NOMO-1 treated with dmso at 0.1 percent for 144 hours (cell line): ENCODE results near the gene TAS1R3.
"Not testable (repeated sequence)": the region's sequence is repeated elsewhere in the genome, so short reads cannot be mapped to it uniquely, and the experiment has no call there.

Source experiments
- DNase-seq: peaks from one replicate; lab custom pipeline; 2025; ENCODE audit not compliant: unreplicated experiment; lab: John Stamatoyannopoulos, UW

TAS1R3 gene

DNA sequence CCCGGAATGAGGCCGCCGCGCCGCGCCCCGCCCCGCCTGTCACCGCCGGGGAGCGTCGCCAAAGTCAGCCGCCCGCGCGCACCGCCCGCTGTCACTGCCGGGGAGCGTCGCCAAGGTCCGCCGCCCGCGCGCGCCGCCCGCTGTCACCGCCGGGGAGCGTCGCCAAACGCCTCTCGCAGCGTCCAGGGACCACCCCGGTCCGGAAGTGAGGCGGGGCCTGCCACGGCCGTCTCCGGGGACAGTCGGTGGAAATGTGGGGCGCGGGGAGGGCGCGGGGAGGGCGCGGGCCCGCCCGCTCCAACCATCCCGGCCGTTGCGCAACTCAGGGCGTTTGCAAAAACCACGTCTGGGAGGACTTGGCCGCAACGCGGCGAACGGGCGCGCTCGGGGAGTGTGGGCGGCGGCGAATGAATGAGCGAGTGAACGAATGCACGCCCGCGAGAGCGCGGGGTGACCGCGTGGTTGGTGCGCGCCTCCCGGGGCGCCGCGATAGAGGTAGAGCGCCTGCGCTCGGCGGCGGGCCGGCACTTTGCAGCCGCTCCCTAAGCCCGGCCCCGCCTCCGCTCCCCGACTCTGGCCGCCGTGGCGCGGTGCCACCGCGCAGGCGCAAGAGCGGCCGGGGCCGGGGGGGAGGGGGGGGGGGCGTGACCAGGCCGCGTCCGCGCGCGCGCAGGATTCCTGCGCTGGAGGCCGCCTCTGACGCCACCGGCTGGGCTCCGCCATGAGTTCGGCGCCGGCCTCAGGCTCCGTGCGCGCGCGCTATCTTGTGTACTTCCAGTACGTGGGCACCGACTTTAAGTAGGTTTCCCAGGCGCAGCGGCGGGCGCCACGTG lies 22.9 kb upstream of the TAS1R3 start, which contains the start of the genes ACAP3 and PUSL1:
Gene ACAP3 (minus strand): TSS at position 8 of the 833 bp plus-strand sequence. CDS start 115 bp downstream, outside the sequence.
Gene PUSL1 (plus strand): TSS at position 675 of the 833 bp plus-strand sequence. CDS start 47 bp downstream, at position 722.
- peak; percentile 95 for DNase-seq

DNA sequence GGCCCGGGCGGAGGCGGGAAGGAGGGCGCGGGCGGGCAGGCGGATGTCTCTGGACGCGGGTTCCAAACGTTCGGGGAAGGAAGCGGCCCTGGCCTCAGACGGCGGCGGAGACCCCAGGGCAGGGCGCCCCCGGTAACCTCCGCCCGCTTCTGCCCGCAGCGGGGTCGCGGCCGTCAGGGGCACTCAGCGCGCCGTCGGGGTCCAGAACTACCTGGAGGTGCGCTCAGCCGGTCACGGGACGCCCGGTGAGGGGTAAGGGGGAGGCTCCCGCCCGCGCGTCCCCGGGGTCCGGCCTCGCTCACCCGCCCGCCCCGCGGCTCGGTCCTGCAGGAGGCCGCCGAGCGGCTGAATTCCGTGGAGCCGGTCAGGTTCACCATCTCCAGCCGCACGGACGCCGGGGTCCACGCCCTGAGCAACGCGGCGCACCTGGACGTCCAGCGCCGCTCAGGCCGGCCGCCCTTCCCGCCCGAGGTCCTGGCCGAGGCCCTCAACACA lies 22.3 kb upstream of the TAS1R3 start:
- no peak for DNase-seq

DNA sequence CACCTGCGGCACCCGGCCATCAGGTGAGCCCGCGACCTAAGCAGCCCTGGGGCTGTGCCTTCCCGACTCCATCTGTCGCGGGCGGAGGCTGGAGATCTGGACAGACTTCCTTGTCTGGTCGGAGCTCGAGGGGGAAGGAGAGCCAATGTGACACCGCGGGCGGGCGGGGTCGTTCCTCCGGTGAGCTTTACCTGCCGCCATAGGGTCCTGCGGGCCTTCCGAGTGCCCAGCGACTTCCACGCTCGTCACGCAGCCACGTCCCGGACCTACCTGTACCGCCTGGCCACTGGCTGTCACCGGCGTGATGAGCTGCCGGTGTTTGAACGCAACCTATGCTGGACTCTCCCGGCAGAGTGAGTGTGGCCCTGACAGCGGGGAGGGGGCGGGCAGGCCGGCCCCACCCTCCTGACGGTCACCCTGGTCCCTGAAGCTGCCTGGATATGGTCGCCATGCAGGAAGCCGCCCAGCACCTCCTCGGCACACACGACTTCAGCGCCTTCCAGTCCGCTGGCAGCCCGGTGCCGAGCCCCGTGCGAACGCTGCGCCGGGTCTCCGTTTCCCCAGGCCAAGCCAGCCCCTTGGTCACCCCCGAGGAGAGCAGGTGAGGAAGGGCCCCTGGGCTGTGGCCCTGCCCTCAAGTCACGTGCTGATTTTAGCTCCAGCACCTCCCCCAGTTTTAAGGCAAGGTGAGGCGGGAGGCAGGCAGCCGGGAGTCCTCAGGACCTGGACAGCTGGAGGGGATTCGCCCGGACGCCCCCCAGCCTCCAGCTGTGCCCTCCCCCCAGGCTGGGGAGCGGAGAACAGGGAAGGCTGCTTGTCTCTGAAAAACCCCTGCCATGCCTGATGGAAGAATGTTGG lies 21.6 kb upstream of the TAS1R3 start:
- no peak for DNase-seq

DNA sequence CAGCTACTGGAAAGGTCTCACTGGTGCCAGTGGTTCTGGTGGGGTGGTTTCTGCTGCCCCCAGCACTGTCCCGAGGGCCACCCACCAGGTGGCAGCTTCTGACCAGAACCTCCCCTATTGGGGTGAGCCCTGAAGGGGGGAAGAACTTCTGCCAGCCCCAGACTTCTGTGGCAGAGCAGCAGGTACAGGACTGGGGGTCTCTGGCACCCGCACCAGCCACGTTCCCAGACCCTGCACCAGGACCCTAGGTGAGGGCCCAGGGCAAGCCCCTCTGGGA lies 21.0 kb upstream of the TAS1R3 start:
- no peak for DNase-seq

DNA sequence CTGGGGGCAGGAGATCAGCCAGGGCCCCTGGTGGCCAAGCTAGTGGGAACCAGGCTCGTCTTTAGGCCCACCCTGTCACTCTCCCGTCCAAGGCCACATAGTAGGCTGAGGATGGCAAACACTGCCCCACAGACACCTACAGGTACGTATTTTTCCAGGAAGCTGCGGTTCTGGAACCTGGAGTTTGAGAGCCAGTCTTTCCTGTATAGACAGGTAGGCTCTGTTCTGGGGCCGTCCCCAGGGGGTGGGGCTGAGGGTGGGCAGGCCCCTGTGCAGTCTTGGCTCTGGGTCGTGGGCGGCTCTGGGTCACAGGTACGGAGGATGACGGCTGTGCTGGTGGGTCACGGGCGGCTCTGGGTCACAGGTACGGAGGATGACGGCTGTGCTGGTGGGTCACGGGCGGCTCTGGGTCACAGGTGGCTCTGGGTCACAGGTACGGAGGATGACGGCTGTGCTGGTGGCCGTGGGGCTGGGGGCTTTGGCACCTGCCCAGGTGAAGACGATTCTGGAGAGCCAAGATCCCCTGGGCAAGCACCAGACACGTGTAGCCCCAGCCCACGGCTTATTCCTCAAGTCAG lies 20.5 kb upstream of the TAS1R3 start:
- DNase-seq = no peak

DNA sequence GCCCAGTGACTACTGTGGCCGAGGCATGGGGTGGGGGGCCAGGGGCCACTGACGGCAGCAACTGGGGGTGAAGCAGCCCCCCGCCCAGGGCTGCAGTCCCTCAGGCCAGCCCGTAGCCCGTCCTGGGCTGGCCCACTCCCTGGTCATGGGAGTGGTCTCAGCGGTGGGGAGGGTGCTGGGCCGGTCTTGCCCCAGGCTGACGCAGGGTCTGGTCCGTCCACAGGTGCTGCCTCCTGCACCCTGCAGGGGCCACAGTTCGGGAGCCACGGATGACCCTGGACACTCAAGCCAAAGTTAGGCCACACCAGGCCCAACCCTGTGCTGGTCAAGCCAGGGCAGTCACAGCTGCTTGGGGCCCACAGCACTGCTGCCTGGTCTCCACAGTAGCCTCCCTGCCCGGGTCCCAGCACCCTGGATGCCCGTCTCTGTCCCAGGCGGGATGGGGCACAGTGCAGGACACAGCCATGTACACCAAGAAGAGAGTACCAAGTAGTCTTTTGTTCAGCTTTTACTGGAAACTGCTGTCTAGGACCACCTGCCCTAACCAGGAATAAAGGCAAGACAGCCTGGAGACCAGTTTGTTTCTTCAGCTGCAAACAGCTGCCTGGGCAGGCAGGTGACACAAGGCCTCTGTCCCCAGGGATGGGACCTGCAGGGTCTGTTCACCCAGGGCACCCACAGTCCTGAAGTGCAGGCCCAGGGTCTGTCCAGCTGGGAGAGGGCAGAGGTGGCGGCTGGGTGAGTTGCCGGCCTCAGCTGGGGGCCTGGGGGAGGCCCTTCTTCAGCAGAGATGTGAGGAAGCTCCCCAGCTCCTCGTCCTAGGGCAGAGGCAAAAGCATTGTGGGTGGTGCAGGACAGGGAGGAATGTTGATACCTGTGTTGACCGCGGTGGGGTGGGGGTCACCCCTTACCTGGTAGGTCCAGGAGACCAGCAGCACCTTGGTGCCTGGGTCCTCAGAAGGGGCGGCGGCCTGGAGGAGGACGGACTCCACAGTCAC lies 19.7 kb upstream of the TAS1R3 start:
- no peak for DNase-seq

DNA sequence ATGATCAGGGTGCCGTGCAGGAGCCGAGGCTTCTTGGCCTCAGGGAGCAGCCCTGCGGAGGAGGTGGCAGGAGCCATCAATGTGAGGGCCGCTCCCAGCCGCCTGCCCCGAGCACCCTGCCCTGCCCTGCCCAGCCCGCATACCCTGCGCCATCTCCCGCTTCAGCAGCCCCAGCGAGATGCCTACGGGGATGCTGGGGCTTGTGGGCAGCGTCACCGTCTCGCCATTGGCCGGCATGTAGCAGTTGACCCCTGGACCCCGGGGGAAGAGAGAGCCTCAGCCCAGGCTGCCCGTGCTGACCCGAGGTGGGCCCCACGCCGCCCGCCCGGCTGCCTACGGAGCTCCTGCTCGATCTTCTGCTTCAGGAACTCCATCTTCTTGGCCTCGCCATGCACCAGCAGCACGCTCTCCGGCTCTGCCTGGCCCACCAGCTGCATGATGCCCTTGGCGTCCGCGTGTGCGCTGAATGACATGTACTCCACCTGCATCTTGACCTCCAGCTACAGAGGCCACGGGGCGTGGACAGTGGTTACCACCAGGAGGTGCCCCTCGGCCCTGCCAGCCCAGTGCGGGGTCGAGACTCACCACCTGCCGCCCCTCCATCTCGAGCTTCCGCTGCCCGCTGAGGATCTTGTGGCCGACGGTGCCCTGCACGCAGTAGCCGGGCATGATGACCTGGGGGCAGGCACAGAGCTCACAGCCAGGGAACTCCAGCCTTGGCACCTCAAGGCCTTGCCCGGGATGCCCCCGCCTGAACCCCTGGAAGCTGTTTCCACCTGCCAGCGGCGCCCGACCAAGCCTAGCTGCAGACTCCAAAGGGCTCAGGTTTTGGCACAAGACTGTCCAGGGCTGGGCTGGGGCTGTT lies 18.4 kb upstream of the TAS1R3 start:
- no peak for DNase-seq

DNA sequence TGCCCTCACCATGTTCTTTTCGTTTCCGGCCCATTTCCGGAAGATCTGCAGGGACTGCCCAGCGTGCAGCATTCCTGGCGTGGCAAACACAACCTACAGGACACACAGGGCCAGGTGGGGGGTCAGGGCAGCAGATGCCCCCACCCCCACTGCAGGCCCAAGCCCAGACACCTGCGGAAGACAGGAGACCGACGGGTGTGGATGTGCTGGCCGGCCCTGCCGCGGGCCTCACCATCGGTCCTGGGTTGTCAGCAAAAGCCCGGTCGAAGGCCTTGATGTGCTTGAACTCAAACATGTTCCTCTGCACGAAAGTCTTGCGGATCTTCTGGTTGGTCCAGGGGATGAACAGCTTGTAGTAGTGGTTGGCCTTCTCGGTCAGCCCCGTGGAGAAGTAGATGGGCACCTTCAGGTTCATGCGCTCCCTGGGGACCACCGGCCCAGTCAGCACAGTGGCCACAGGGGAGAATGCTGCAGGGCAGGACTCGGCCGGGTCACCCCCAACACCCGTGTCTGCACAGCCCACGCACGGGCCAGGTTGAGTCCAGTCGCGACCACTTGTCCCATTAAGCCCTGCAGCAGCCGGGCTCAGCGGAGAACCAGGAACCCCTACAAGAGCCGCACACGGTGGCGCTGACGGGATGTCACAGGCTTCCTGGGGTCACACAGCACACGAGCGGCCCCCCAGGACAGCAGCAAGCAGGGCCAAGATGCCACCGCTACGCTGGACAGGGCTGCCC lies 17.4 kb upstream of the TAS1R3 start:
- no peak for DNase-seq

DNA sequence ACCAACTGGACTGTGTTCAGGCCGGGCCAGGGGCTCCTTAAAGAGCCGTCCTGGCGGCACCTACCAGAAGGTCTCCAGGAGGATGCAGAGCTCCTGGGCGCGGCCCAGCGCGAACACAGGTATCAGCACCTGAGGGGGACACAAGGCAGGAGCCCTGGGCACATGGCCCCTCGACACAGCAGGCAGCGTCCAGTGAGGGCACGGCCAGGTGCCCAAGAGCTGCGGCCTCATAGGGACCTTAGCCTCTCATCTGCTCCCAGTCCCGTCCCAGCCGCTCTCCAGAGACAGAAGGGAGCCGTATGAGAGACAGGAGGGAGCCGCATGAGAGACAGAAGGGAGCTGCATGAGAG lies 16.9 kb upstream of the TAS1R3 start:
- DNase-seq = no peak

DNA sequence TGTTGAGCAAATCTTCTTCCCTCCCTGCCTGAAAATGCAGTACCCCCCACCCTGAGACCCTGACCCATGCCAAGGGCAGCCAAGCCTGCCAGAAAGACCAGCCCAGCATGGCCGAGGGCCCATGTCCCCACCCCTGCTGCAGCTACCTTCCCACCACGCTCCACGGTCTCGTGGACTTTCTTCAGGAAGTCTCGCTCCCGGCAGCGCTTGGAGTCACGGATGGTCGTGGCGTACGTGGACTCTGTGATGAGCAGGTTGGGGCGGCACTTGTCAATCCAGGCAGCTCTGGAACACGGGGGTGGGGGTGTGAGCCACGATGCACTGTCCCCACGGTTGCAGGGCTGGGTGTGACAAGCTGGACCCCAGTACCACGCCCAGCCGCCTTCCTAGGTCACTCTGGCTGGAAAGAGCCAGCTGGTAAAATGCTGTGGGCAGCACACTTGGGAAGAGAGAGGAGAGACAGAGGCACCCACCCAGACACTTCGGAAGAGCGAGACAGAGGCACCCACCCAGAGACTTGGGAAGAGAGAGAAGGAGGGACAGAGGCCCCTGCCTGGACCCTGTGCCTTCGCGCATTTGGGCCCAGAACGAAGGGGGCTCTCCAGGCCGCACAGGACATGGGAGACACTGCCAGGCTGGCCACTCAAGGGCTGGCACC lies 16.3 kb upstream of the TAS1R3 start:
- DNase-seq = no peak

DNA sequence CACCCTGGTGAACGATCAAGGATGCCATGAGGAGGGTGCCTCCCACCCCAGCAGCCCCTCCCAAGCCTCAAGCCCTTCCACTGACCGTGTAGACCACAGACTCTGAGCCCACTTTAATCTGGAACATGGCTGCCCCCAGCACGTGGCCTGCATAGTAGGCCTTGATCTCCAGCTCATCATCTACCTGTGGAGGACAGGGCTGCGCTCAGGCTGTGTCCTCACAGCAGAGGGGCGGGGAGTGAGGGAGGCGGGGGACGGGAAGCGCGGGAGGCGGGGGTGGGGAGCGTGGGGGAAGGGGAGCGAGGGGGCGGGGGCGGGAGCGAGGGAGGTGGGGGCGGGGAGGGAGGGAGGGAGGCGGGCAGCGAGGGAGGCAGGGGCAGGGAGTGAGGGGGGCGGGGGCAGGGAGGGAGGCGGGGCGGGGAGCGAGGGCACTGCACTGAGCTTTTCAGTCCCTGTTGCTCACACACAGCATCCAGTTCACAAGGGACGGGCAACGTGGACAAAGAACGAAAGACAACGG lies 15.6 kb upstream of the TAS1R3 start:
- DNase-seq = no peak

DNA sequence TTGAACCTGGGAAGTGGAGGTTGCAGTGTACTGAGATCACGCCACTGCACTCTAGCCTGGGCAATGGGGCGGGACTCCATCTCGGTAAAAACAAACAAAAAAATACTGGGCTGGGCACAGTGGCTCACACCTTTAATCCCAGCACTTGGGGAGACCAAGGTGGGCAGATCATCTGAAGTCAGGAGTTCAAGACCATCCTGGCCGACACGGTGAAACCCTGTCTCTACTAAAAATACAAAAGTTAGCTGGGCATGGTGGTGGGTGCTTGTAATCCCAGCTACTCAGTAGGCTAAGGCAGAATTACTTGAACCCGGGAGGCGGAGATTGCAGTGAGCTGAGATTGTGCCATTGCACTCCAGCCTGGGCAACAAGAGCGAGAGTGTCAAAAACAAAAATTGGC lies 14.9 kb upstream of the TAS1R3 start:
- not testable (repeated sequence) for DNase-seq

DNA sequence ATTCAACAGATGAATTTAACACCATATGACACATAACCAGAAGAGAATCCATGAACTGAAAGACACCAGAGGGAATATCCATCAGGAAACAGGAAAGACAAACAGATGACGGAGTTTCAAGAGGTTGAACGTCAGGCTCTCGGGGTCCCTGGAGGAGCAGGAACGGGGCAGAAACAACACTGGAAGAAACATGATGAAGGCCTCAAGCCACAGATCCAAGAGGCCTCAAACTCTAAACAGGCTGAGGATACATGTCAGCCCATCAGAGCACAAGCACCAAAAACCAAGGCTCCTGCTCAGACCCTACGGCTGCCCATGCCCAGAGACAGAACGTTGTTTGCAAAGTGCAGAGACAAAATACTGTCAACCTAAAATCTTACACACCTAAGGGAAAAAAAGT lies 13.7 kb upstream of the TAS1R3 start:
- no peak for DNase-seq

DNA sequence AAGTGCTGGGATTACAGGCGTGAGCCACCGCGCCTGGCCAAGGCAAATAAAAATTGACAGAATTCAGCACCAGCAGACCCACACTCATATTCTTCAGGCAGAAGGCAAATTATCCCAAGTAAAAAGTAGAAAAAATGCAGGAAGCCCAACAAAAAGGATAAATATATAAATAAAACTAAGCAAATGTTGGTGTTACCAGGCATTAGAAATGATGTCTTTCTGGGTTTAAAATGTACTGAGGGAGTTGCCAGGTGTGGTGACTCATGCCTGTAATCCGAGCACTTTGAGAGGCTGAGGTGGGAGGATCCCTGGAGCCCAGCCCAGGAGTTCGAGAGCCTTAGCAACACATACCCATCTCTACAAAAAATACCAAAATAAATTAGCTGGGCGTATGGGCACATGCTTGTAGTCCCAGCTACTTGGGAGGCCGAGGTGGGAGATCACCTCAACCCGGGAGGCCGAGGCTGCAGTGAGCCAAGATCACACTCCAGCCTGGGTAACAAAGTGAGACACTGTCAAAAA lies 12.9 kb upstream of the TAS1R3 start:
- DNase-seq = no peak

DNA sequence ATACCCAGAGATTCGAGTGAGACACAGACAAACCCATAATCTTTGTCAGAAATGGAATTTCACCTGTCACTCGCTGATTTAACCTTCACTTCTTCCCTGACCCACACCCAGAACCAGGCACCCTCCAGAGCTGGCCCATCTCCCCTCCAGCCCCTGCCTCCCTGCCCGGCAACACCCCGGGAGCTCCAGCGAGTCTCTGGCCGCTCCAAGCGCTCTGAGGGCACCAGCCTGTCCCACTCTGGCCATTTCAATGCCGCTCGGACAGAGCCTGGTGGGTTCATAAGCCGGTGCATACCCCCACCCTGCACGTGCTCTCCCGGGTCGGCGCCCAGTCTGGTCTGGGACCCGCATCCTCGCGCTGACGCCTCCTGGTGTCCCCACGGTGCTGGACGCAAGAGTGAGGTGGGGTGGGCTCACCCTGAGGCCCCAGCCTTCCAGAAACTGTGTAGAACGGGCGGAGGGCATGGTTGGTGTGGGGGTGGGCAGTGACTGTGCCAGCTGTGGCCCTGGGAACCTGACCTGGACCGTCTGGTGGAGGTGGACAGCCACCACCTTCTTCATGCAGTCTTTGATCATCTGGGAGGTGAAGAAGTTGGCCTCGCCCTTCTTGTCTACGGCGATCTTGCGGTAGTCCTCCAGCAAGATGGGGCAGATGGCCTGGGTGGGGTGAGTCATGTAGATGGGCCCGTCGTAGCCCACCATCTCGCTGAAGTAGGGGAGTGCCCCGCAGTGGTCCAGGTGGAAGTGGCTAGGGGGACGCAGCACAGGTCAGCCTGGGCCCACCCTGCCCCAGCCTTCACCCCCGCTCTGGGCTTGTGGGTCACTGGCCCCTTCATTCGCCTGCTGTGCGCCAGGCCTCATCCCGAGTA lies 12.1 kb upstream of the TAS1R3 start:
- DNase-seq = no peak

DNA sequence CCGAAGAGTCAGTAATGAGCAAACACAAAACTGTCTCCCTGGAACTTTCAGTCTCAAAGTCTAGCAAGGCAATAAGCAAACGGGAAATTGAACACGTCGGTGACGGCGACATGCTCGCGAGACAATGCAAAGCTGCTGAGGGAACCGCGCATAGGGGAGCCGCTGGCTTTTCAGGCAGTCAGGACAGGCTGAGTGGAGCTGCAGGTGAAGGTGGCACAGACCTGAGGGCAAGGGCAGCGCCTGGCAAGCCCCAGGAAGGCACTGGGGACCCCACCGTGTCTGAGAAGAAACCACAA lies 11.5 kb upstream of the TAS1R3 start:
- no peak for DNase-seq
